DMS53 (cell line): ENCODE data around the gene DEPDC7.
A peak's percentile ranks its signal among the peaks of the same experiment; 100 is the strongest.

Experiments used
- DNase-seq: peaks from one replicate; lab custom pipeline; 2025; lab: John Stamatoyannopoulos, UW

DEPDC7 gene

DNA sequence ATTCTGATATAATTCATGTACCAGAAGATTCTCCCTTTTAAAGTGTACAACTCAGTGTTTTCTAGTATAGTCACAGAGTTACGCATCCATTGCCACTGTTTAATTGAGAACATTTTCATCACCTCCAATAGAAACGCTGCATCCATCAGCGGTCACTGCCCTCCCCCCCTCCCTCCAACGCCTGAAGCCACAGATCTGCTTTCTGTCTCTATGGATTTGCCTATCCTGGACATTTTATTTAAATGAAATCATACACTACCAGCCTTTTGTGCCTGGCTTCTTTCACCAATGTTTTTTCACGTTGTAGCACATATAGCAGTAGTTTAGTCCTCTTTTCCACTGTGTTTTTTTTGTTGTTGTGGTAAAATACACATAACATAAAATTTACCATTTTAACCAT, 46.5 kb downstream of the DEPDC7 start:
- DNase-seq, result no peak

GRCh38 chr11:33063326-33063881, 47.7 kb downstream of the DEPDC7 start:
- no peak for DNase-seq

DNA sequence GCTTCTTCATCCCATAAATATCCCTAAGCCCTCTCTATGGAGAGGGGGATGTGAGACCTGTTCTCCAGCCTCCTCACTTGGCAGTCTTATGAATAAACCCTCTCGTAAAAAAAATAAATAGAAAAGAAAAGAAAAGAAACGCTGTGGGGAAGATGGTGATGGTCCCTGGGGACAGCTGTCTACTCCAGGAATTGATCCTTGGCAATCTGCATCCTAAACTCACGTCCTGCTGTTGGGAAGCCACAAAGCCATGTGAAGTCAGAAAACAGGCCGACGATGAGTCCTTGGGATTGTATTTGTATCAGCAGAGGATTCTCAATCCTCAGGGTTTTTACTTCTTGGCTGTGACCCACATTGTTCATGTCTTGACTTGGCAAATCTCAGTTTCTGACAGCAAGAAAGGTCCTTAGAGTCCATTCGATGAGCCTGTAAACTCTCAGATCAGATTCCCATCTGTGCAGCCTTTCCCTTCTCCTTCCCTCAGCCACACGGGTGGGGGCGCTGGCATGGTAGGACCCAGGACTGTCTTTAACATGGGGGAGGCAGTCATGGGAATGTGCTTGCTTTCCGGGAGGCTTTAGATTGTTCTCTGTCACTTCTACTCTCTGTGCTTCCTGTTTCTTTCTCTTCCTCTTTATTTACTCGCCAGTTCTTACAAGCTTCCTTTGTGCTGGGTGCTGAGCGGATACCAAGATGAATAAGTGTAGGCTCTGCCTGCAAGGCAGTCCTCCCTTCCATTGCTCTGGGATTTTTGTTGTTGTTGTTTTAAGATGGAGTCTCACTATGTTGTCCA, 48.6 kb downstream of the DEPDC7 start:
- no peak for DNase-seq

GRCh38 chr11:33064866-33065265, 49.2 kb downstream of the DEPDC7 start:
- DNase-seq, result no peak

- peak; percentile 80 for DNase-seq
Observed at GRCh38 chr11:33065445-33066178, 49.9 kb downstream of the DEPDC7 start.

- DNase-seq, result no peak
Observed at GRCh38 chr11:33067294-33067693, 51.6 kb downstream of the DEPDC7 start.

DNA sequence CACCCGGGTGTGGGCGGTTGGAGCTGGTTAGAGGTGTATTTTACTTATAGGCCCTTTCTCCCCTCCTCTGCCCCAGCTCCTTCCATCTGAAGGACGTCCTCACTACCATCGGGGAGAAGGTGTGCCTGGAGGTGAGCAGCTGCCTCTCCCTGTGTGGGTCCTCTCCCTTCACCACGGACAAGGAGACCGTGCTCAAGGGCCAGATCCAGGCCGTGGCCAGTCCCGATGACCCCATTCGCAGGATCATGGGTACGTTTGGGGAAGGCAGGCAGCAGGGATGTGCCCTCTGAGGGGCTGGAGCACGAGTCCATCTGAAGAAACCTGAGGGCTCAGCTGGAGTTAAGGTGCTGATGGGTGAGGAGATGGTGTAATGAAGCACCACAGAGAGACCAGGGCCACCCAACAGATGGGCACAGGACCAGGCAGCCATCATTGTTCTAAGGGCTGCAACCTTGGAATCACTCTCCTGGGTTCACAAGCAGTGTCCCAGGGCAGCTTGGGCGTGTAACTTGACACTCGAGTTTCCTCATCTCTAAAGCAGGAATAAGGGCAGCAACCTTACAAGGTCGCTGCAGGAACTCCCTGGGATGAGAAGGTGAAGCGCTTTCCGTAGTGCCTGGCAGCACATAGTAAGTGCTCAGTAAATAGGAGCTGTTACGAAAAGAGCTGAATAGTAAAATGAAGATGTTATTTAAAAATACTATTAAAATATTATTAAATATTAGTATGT, 53.1 kb downstream of the DEPDC7 start:
- DNase-seq, result no peak

GRCh38 chr11:33072465-33072864, 56.8 kb downstream of the DEPDC7 start:
- no peak for DNase-seq
